Activated CD4-positive, alpha-beta T cell treated with anti-CD3 and anti-CD28 coated beads, Interleukin-2, amount 50 U/mL, for 4 hours (primary cell): ENCODE results near the gene EXOC3.

ENCODE experiments used
- DNase-seq, 2 experiments: peaks; one replicate each; pipeline ENCODE4 v3.0.0-alpha.2; 2020

EXOC3 gene

DNA sequence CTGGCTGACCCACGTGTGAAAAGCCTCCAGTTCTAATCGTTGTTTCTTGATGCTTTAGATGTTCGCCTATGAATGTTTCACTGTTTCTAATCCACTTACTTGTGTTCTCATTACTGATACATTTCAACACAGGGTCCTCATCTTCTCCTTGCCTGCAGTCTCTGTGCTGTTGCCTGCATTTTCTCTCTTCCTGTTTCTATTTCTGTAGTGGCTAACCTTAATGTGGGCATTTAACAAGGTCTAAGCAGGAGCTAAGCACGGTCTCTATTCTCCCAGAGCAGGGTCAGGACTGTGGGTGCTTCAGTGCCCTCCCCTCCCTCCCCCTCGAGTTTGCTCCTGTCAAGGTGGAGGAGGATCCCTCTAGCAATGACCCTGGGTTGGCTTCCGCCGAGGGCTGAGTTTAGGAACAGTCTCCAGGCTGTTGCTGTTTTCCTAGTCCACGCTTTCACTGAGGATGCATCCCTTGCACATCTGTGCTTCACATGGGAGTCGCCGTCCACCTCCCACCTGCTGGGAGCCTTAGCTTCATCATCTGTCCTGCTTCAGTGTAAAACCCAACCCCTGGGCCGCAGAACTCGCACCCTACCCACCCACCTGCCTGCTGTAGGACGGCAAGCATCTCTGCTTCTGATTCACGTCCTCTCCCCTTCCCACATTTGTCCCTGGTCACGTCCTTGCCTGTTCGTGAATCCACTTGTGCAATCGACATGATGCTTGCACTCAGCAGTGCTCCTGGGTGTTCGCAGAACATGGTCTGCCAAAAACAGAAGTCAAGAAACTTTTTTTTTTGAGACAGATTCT is 2.4 kb upstream of the EXOC3 start:
- DNase-seq, result no peak

DNA sequence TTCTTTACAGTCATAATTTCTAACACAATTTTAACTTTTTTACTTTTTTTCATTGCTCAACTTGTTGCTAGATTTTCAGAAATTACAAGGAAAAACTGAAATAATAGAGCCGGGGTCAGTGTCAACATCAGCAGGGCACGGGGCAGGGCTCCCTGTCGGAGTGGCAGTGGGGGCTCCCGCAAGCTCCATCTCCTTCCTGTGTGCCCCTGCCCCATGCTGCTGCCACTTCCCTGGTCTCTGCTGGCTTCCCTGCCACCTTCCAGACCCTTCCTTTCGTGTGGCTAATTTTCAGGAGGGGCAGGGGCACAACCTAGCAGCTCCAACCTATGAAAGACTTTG is 1.0 kb upstream of the EXOC3 start:
- DNase-seq, result no peak

GRCh38 chr5:443239-444151 is 519 bp downstream of the EXOC3 start:
- peak; percentile 16 to 26 for DNase-seq

DNA sequence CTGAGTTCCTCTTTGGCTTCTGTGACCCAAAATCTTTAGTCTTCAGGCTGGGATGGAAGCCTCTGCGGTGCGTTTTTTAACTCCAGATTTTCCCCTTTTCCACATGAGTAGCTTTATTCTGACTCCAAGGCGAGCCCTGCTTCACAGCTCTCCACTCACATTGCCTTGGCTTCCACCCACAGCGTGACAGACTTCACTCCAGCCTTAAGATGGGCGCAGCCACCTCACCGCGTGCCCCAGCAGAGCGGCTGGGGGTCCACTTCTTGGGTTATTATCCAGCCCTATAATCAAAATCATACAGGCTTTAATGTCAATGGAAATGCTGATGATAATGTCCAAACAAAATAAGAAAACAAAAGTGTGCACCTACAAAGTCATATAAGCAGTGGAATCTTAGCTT is 1.2 kb downstream of the EXOC3 start:
- no peak for DNase-seq

DNA sequence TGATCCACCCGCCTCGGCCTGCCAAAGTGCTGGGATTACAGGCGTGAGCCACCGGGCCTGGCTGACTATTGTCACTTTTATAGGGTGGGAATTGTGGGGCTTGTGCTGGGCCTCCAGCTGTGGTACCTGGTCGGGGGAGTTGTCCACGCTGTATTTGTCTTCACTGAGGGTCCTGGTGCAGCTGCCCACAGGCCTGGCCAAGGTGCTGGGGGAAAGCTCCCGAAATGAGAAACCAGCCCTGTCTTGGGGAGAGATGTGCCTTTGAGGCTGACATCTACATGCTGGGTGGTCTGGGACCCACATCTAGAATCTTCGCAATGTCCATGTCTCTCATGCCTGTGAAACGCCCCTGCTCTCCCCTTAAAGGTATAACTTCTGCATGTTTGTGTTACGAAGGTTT is 2.6 kb downstream of the EXOC3 start:
- DNase-seq, result no peak

- DNase-seq, result no peak
Observed at GRCh38 chr5:446066-446882, 3.3 kb downstream of the EXOC3 start.

DNA sequence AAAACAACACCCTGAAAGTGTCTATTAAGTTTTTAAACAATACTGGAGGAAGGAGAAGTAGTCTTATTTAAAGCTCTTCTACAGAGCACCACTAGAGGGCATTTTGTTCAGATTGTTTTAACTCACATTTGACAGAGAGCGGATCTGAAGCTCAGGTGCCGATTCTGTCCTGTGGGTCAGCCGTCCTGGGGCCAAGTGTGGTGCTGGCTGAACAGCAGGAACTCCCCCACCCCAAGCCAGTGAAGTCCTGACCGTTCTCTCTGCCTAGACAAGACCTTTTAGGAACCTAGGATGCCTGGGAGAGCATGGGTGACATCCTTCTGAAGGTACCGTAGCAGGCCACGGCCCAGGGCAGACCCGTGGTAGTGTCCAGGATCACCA is 3.9 kb downstream of the EXOC3 start:
- no peak for DNase-seq

- no peak for DNase-seq
Observed at GRCh38 chr5:447501-447900, 4.5 kb downstream of the EXOC3 start.

GRCh38 chr5:448061-448765 is 5.2 kb downstream of the EXOC3 start:
- DNase-seq, result no peak

DNA sequence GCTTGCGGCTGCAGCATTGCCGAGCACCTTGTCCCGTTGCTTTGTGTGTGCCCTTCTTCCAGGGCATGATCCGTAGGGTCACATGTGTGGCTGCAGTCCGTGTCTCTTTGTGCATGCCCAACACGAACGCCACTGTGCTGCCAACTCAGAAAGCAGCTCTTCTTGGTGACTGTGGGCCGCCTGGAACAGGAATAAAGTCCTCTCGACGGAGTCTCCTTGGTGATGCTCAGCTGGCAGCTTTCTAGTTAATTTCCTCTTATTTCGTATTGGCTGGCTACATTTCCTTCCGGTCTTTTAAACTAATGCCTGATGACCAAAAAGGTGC is 5.8 kb downstream of the EXOC3 start:
- DNase-seq, result no peak

DNA sequence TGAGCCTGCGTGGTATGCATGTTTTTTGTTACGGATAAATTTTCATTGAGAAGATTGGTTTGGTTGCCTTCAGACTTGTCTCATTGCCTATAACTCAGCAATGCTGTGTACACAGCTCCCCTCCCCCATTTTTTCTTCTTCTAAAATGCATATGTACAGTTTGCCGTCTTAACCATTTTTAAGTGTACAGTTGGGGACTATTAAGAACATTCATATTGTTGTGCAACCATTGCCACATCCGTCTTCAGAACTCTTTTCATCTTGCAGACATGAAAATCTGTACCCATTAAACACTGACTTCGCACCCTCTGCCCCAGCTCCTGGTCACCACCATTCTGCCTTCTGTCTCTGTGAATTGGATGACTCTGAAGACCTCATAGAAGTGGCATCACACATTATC is 6.2 kb downstream of the EXOC3 start:
- DNase-seq, result no peak

- no peak for DNase-seq
Observed at GRCh38 chr5:451587-452458, 8.8 kb downstream of the EXOC3 start.

GRCh38 chr5:452978-453710 is 10.2 kb downstream of the EXOC3 start:
- DNase-seq, result no peak

DNA sequence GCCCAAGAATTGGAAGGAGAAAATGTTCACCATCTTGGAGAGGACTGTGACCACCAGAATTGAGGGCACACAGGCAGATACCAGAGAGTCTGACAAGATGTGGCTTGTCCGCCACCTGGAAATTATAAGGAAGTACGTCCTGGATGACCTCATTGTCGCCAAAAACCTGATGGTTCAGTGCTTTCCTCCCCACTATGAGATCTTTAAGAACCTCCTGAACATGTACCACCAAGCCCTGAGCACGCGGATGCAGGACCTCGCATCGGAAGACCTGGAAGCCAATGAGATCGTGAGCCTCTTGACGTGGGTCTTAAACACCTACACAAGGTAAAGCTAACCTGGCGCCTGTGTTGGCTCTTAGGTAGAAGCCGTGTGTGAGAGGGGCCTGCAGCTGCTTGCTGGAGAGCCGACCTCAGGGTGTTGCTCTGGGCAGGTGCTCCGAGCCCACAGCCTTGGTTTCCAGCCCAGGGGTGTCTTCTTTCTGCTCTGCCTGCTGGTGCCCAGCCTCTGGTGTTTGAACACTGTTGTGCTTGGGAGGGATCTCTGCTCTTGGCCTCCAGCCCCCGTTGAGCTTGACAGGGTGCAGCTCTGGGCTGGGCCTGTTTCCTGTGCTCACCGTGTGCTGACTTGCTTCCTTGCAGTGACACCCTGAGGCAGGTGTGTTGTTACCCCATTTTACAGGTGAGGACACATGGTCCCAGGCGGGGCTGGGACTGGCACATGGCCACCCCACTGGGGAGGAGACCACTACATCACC is 10.9 kb downstream of the EXOC3 start:
- DNase-seq, result no peak

GRCh38 chr5:454936-455335 is 12.0 kb downstream of the EXOC3 start:
- no peak for DNase-seq

- no peak for DNase-seq
Observed at GRCh38 chr5:455806-456205, 12.8 kb downstream of the EXOC3 start.

DNA sequence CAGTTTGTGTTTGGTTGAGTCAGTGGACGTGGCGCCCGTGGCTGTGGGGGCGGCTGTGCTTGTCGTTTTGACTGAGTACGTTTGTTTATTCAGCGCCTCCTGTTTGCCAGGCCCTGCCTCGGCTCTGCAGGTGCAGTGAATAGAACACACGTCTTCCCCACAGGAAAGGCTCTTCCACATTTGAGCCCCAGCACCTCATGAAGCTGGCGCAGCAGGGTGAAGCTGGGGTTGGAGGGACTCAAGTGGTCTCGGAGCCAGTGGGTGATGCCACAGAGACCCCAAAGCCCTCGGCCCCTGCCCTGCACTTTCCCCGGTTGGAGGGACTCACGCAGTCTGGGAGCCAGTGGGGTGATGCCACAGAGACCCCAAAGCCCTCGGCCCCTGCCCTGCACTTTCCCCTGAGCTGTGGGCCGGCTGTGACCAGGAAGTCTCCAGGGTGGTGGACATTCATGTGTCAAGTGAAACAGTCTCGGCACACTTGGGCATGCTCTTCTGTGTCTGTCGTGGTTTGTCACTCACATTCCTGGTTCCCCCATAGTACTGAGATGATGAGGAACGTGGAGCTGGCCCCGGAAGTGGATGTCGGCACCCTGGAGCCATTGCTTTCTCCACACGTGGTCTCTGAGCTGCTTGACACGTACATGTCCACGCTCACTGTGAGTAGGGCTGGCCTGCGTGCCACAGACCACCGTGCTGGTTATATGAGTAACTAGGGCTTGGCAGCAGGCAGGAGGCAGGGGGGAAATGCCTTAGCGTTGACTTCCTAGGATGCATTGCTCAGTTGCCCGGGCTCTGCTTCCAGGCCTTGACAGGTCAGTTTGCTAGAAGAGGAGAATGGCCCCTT is 13.6 kb downstream of the EXOC3 start:
- no peak for DNase-seq

DNA sequence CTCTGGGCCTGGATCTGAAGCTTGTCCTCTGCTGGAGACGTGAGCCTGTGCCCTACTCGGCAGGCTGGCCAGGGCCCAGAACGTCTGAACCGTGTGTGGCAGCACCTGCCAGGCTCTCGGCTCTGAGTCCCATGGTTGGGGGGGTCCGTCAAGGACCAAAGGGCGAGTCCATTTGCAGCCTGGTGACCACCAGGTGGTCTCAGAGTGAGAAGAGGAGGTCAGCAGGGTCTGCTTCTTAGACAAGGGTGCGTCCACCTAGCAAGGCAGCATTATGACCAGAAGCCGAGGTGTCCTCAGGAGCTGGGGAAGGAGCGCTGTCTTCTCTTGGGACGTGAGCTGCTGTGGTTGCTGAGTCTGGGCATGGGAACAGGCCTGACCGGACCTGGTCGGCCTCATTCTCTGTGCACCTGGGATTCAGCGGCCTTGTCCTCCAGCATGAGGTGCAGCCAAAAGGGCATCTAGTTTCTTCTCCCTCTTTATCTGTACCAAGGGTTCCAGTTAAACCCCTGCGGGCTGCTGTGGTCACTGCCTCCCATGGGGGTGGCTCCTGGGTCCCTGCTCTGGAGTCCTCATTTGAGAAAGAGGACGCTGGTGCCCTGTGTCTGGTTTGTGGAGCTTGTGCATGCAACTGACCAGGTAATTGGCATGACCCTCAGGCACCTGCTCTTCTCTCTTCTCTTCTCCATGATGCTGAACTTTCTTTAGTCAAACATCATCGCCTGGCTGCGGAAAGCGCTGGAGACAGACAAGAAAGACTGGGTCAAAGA is 14.4 kb downstream of the EXOC3 start:
- no peak for DNase-seq
